ENCODE measurements around the gene RPRD1B.
"Not testable (repeated sequence)": the region's sequence is repeated elsewhere in the genome, so short reads cannot be mapped to it uniquely, and the experiment has no call there.

Gene RPRD1B

GRCh38 chr20:38004416-38004815 is 29.1 kb upstream of the RPRD1B start:
- TF ChIP-seq, protein P1, sequence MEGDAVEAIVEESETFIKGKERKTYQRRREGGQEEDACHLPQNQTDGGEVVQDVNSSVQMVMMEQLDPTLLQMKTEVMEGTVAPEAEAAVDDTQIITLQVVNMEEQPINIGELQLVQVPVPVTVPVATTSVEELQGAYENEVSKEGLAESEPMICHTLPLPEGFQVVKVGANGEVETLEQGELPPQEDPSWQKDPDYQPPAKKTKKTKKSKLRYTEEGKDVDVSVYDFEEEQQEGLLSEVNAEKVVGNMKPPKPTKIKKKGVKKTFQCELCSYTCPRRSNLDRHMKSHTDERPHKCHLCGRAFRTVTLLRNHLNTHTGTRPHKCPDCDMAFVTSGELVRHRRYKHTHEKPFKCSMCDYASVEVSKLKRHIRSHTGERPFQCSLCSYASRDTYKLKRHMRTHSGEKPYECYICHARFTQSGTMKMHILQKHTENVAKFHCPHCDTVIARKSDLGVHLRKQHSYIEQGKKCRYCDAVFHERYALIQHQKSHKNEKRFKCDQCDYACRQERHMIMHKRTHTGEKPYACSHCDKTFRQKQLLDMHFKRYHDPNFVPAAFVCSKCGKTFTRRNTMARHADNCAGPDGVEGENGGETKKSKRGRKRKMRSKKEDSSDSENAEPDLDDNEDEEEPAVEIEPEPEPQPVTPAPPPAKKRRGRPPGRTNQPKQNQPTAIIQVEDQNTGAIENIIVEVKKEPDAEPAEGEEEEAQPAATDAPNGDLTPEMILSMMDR (IDR thresholded peaks at IDR 0.05; ENCODE audit: insufficient read depth, low read length, poor library complexity, severe bottlenecking): no peak
- Histone ChIP-seq H3K27me3 (replicated peaks; ENCODE audit: control insufficient read depth, insufficient read depth, low read length) (no peaks in the 10 kb centered on the region), H3K36me3 (ENCODE audit: control insufficient read depth, insufficient read depth, low read length) (peaks cover 11% of the 10 kb centered on the region), H3K4me3 (replicated peaks; ENCODE audit: low read depth, low read length) (no peak overlapping the region)
- DNase-seq (ENCODE audit: extremely low read depth, insufficient read length): no peak

GRCh38 chr20:38005903-38006302 is 27.6 kb upstream of the RPRD1B start:
- Histone ChIP-seq H3K4me3 (replicated peaks; ENCODE audit: low read depth, low read length) (no peak overlapping the region), H3K27me3 (replicated peaks; ENCODE audit: control insufficient read depth, insufficient read depth, low read length) (no peaks in the 10 kb centered on the region), H3K36me3 (ENCODE audit: control insufficient read depth, insufficient read depth, low read length) (peaks cover 9% of the 10 kb centered on the region)
- TF ChIP-seq, protein P1 (IDR thresholded peaks at IDR 0.05; ENCODE audit: insufficient read depth, low read length, poor library complexity, severe bottlenecking): no peak
- no peak for DNase-seq (ENCODE audit: extremely low read depth, insufficient read length)

DNA sequence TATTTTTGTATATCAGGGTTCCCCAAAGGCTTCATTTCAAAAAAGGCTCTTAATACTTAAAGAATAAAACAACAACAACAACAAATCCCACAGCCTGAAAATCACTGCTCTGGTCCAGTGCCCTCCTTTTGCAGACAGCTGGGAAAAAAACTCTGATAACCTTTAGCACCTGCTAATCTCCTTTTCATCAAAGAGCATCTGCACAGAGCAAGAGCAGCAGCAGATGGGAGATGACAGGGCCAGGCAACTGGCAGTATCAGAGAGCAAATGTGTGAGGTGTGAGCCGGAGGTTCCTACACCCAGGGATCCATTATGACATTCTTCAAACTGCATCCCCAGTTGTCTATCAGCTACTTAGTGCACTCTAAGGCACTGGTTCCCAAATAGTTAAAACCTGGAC is 26.0 kb upstream of the RPRD1B start:
- TF ChIP-seq, protein P1 (IDR thresholded peaks at IDR 0.05; ENCODE audit: insufficient read depth, low read length, poor library complexity, severe bottlenecking): no peak
- Histone ChIP-seq H3K4me3 (replicated peaks; ENCODE audit: low read depth, low read length) (no peak overlapping the region), H3K27me3 (replicated peaks; ENCODE audit: control insufficient read depth, insufficient read depth, low read length) (no peaks in the 10 kb centered on the region), H3K36me3 (ENCODE audit: control insufficient read depth, insufficient read depth, low read length) (peaks cover 11% of the 10 kb centered on the region)
- no peak for DNase-seq (ENCODE audit: extremely low read depth, insufficient read length)

DNA sequence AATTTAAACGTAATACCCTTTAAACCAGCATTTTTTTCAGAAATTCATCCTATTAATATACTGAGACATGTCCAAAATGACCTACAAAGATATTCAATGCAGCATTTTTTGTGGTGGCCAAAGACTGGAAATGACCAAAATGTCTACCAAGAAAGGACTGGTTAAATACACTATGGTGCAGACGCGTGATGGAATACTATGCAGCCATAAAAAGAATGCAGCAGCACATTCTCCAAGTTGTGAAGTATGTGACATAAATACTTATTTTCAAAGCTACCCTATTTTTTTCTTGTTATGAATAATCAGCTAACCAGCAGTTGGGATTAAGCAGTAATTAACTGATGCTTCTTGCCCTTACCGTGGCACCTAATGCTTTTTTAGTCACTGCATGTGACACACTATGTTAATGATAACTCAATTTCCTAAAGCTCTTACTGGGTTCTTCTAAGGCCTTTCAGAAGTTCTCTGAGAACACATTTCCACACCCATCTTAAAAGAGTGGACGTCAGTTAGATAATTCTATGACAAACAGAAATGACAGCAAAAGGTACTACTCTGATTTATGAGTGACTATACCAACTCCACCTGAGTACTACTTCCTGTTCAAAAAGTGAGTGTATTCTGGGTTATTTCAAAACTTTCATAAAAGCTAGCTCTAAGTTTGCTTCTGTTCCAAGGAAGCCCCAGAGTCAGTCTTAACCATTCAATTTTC is 25.2 kb upstream of the RPRD1B start:
- H3K36me3 ChIP-seq (ENCODE audit: control insufficient read depth, insufficient read depth, low read length): peaks cover 16% of the 10 kb centered on the region
- DNase-seq (ENCODE audit: extremely low read depth, insufficient read length): no peak
- TF ChIP-seq, protein P1 (IDR thresholded peaks at IDR 0.05; ENCODE audit: insufficient read depth, low read length, poor library complexity, severe bottlenecking): no peak
- H3K4me3 ChIP-seq (replicated peaks; ENCODE audit: low read depth, low read length): no peak overlapping the region
- H3K27me3 ChIP-seq (replicated peaks; ENCODE audit: control insufficient read depth, insufficient read depth, low read length): no peaks in the 10 kb centered on the region

DNA sequence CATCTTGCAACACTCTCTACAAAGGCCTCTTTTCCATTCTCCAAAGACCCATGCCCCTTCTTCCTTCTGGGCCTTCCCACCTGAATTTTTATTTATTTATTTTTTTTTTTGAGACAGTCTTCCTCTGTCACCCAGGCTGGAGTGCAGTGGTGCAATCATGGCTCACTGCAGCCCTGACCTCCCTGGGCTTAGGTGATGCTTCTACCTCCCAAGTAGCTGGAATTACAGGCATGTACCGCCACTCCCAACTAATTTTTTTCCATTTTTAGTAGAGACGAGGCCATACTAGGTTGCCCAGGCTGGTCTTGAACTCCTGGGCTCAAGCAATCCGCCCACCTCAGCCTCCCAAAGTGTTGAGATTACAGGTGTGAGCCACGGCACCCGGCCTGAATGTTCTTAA is 24.1 kb upstream of the RPRD1B start:
- H3K27me3 ChIP-seq (replicated peaks; ENCODE audit: control insufficient read depth, insufficient read depth, low read length); H3K4me3 ChIP-seq (replicated peaks; ENCODE audit: low read depth, low read length); DNase-seq (ENCODE audit: extremely low read depth, insufficient read length): not testable (repeated sequence)
- H3K36me3 ChIP-seq (ENCODE audit: control insufficient read depth, insufficient read depth, low read length): peaks cover 18% of the 10 kb centered on the region

DNA sequence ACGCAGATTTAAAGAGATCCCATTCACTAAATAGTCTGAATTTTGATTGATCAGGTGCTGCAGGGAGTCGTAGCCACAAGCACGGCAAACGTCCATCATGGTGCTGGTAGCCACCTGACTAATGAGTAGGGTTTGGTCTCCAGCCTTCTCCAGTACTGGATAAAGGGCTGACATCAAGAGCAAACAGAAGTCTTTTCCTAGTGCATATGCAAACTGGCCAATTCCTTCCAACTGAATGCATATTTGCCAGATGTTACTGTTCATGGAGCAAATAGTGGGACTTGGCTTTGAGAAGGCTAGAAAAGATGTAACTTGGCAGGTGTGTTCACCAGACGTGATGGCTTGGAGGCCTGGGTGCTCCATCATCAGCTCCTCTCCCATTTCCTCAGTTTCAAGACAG is 21.9 kb upstream of the RPRD1B start:
- Histone ChIP-seq H3K4me3 (replicated peaks; ENCODE audit: low read depth, low read length) (no peak overlapping the region), H3K36me3 (ENCODE audit: control insufficient read depth, insufficient read depth, low read length) (peaks cover 21% of the 10 kb centered on the region), H3K27me3 (replicated peaks; ENCODE audit: control insufficient read depth, insufficient read depth, low read length) (no peaks in the 10 kb centered on the region)
- TF ChIP-seq, protein P1 (IDR thresholded peaks at IDR 0.05; ENCODE audit: insufficient read depth, low read length, poor library complexity, severe bottlenecking): no peak
- no peak for DNase-seq (ENCODE audit: extremely low read depth, insufficient read length)

Data from GM06990 (cell line).